Dendritic cell treated with granulocyte-macrophage colony-stimulating factor and Interleukin-4, amounts not matched to agents 40 ng/mL and 50 ng/mL, for 4 days (primary cell): ENCODE measurements around the gene LENEP.

ENCODE experiments used
- H3K27ac Mint-ChIP-seq: one replicate; pipeline ENCODE4 v1.8.0; 2022; ENCODE audit warnings: mild to moderate bottlenecking, mixed read lengths
- H3K27me3 Mint-ChIP-seq: one replicate; pipeline ENCODE4 v1.8.0; 2022; ENCODE audit warnings: mild to moderate bottlenecking, mixed read lengths
- H3K36me3 Mint-ChIP-seq: one replicate; pipeline ENCODE4 v1.8.0; 2022; ENCODE audit warnings: low read depth, mixed read lengths
- H3K4me1 Mint-ChIP-seq: one replicate; pipeline ENCODE4 v1.8.0; 2022; ENCODE audit warnings: low read depth, mixed read lengths
- H3K4me3 Mint-ChIP-seq: one replicate; pipeline ENCODE4 v1.8.0; 2022; ENCODE audit warnings: mild to moderate bottlenecking, moderate library complexity, mixed read lengths
- H3K9me3 Mint-ChIP-seq: one replicate; pipeline ENCODE4 v1.8.0; 2022; ENCODE audit warnings: mixed read lengths
- intact Hi-C: fragments of 100-400 bp; cut with micrococcal nuclease; formaldehyde crosslinking; loops from one replicate; pipeline ENCODE4 v1.15.0; 2022

Gene LENEP

DNA sequence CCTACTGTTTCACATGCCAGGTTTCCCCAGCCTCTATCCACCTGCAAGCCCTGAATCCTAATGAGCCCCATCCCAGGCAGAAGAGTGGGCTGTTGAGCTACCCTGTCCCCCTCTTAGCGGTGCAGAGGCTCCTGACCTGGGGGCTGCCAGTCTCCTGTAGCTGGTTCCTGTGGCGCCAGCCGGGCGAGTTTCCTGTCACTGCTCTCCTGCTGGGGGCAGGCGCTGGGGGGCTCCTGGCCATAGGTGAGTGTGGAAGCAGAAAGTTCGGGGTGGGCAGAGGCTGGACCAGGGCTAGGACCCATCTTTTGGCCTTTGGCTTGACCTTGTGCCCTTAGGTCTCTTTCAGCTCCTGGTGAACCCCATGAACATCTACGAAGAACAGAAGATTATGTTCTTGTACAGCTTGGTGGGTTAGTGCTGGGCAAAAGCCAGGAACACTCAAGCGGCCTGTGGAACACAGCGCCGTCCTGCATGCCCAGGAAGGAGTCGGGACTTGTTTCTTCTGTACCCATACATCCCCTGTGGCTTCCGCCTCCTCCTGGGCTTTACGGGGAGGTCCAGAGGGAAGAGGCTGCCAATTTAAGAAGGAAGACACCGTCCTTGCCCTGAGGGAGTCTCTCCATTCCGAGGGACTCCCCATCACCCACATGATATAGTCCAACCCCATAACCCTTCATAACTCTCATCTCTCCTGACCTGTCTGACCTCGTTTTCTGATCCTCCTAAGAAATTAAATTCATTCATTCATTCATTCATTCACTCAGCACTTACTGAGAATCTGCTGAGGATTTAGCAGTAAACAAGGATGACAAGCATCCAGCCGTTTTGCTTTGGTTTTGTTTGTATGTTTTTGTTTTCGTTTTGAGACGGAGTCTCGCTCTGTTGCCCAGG lies 41.2 kb downstream of the LENEP start:
- H3K27ac Mint-ChIP-seq = no peak overlapping the region
- no peaks in the 10 kb centered on the region for H3K36me3 Mint-ChIP-seq
- no peak overlapping the region for H3K4me3 Mint-ChIP-seq
- H3K27me3 Mint-ChIP-seq = peaks cover 42% of the 10 kb centered on the region
- peaks cover 38% of the 10 kb centered on the region for H3K4me1 Mint-ChIP-seq
- intact Hi-C loops = no loop called here
- H3K9me3 Mint-ChIP-seq = no peaks in the 10 kb centered on the region

DNA sequence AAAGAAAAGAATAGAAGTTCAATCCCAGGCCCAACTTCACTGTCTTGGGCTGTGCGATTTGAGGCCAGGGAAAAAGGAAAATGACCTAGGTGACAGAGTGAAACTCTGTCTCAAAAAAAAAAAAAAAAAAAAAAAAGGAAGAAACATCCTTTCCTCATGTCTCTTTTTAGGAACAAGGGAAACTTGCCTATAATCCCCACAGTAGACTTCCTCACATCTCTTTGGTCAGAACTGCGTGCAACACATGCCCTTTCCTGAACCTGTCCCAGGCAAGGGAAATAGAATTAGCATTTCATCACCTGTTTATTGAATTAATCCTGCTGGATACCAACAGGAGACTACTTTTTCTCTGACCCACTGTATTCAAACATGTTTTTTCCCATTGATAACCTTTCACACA lies 42.5 kb downstream of the LENEP start:
- H3K27ac Mint-ChIP-seq = no peak overlapping the region
- peaks cover 35% of the 10 kb centered on the region for H3K4me1 Mint-ChIP-seq
- no peak overlapping the region for H3K4me3 Mint-ChIP-seq
- no peaks in the 10 kb centered on the region for H3K36me3 Mint-ChIP-seq
- intact Hi-C loops = no loop called here
- H3K9me3 Mint-ChIP-seq = no peaks in the 10 kb centered on the region
- peaks cover 44% of the 10 kb centered on the region for H3K27me3 Mint-ChIP-seq

DNA sequence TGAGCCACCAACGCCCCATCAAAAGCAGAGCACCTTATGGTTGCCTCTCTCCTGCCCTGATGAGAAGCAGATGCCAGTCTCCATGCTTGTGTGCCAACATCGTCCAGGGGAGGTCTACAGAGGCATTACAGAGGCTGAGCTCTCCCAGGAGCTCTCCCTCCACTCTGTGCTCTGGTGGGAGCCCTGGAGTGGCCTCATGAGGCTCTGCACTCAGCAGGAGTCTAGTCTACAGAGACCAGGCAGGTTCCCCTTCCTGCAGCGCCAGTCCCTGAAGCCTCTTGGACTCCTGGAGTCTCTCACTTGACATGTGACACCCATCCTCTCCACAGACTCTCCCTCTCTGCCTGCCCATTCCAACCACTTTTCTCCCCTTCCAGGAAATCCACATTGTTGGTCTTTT lies 43.7 kb downstream of the LENEP start:
- no peak overlapping the region for H3K27ac Mint-ChIP-seq
- H3K4me1 Mint-ChIP-seq = peaks cover 35% of the 10 kb centered on the region
- no peaks in the 10 kb centered on the region for H3K36me3 Mint-ChIP-seq
- intact Hi-C loops = no loop called here
- peaks cover 46% of the 10 kb centered on the region for H3K27me3 Mint-ChIP-seq
- H3K9me3 Mint-ChIP-seq = no peaks in the 10 kb centered on the region
- H3K4me3 Mint-ChIP-seq = no peak overlapping the region

DNA sequence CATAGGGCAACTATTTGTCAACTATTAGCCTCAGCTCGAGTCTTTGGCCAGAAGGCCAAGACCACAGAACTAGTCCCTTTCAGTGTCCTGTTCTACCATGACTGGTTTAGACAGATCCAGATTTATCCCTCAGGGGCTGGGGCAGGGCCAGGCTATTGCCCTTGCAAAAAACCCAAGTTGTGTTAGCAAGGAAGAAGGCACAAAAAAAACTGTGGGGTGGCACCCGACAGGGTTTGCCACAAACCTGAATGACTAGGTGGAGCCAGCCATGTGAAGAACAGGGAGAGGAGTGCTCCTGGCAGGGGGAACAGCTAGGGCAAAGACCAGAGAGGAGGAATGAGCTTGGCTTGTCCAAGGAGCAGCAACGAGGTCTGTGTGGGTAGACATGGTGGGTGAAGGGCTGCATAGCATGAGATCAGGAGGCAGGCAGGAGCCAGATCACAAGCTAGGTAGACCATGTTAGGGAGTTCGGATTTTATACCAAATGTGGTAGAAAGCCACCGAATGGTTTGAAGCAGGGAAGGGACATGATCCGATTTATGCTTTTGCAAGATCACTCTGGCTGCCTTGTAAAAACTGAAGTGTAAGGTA lies 44.6 kb downstream of the LENEP start:
- Mint-ChIP-seq H3K9me3 (no peaks in the 10 kb centered on the region), H3K36me3 (no peaks in the 10 kb centered on the region), H3K4me3 (no peak overlapping the region), H3K4me1 (peaks cover 35% of the 10 kb centered on the region), H3K27me3 (peaks cover 51% of the 10 kb centered on the region), H3K27ac (no peak overlapping the region)
- intact Hi-C loops = no loop called here

DNA sequence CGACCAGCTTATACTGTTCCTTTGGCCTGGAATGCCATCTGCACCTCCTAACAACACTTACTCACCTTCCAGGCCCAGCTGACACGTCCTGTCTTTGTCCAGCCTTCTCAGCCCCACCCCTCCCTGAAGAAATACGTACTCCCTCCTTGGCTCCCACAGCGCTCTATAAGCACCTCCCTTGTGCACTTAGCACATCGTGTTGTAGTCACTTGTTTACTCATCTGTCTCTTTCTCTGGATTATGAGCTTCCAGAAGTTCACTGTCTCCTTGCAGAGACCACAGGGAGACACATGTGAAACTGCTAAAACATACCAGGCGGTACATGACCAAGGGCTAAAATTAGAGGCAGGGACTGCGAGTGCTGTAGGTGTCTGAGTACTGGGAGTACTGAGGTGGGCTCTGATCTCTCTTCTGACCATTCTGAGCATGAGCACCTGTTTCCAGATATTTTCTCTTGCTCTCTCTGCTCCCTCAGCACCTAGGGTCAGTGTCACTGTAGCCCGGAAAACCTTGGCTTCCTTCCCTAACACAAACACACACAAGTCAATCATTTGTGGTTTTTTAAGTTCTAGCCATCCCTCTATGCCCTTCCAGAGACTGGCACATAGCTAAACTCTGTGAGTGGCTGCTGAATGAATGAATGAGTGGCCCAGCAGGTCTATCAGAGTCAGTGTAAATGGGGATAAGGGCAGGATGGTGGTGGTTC lies 45.4 kb downstream of the LENEP start:
- no peaks in the 10 kb centered on the region for H3K36me3 Mint-ChIP-seq
- intact Hi-C loops = no loop called here
- H3K9me3 Mint-ChIP-seq = no peaks in the 10 kb centered on the region
- H3K27ac Mint-ChIP-seq = no peak overlapping the region
- H3K4me1 Mint-ChIP-seq = peaks cover 35% of the 10 kb centered on the region
- no peak overlapping the region for H3K4me3 Mint-ChIP-seq
- peaks cover 53% of the 10 kb centered on the region for H3K27me3 Mint-ChIP-seq

DNA sequence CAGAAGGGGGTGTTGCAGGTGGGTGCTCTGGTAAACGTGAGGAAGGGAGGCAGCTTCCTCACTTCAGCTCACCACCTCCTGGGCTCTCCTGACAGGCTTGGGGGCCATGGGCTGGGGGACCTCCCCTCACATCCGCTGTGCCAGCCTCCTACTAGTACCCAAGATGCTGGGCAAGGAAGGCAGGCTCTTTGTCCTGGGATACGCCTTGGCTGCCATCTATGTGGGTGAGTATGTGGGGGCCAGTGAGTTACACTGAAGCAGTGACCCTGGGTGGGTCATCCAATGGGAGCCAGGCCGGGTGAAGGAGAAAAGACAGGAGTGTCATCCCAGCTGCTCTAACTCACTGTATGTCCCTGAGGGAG lies 45.9 kb downstream of the LENEP start:
- intact Hi-C loops = no loop called here
- Mint-ChIP-seq H3K9me3 (no peaks in the 10 kb centered on the region), H3K4me1 (peaks cover 36% of the 10 kb centered on the region), H3K27me3 (peaks cover 48% of the 10 kb centered on the region), H3K4me3 (no peak overlapping the region), H3K27ac (no peak overlapping the region), H3K36me3 (no peaks in the 10 kb centered on the region)

DNA sequence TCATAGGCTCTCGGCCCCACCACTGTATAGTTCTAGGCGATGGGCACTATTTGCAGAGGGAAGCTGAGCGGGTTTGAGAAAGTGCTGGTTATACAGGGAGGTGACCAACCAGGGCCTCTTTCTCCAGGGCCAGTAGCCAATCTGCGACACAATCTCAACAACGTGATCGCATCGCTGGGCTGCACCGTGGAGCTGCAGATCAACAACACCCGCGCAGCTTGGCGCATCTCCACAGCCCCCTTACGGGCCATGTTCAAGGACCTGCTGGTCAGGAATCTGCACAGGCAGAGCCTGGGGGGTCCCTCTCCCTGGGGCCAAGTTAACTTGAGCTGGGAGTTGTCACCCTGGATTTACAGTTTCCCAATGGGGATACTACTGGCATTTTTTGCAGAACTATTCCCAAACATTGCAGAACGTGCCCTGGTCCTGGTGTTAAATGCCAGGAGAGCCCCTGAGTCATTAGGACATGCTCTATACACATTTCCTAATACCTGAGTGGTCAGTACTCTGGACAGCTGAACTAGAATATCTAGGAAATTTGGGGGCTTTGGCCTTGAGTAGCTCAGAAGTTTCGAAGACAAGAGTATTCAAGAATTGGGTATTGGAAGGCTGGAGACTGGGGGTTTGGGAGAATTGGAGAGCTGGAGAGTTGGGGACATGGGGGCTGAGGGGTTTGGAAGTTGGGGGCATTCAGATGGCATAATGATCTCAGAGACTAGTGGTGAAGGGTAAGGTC lies 47.1 kb downstream of the LENEP start:
- no peaks in the 10 kb centered on the region for H3K9me3 Mint-ChIP-seq
- H3K4me3 Mint-ChIP-seq = no peak overlapping the region
- intact Hi-C loops = no loop called here
- no peaks in the 10 kb centered on the region for H3K36me3 Mint-ChIP-seq
- peaks cover 39% of the 10 kb centered on the region for H3K27me3 Mint-ChIP-seq
- H3K27ac Mint-ChIP-seq = no peak overlapping the region
- H3K4me1 Mint-ChIP-seq = peaks cover 47% of the 10 kb centered on the region

DNA sequence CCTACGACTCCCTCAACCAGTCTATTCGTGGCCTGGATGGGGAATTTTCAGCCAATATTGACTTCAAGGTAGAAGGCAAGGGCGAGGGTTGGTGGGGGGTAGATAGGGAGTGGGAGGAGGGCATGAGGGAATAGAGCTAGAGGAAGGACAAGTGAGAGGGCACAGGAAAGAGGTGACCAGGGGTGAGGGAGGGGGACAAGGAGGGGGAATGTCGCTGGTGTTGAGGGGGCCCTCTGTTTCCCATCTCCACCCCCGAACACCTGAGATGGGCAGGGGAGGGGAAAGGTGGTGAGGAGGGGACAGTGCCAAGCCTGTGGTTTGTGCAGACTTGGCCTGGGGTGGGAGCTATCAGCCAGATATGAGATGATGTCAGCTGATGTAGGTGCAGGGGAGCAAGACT lies 49.4 kb downstream of the LENEP start:
- intact Hi-C loops = no loop called here
- H3K4me1 Mint-ChIP-seq = peaks cover 32% of the 10 kb centered on the region
- H3K4me3 Mint-ChIP-seq = no peak overlapping the region

DNA sequence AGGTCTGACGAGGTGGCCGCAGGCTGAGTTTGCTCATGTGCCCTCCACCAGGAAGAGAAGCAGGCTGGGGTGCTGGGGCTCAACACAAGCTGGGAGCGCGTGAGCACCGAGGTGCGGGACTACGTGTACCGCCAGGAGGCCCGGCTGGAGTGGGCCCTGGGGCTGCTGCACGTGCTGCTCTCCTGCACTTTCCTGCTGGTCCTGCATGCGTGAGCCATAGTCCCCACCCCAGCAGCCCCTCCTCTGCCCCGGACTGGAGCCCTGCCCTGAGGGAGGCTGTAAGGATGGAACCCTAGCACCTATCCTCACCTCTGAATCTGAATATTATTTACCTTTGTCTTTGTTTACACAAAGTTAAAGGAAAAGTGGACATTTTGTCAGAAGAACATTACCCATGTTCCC lies 49.9 kb downstream of the LENEP start:
- H3K9me3 Mint-ChIP-seq = no peaks in the 10 kb centered on the region
- no peak overlapping the region for H3K4me3 Mint-ChIP-seq
- H3K27ac Mint-ChIP-seq = peak overlapping the region; percentile 6
- no peaks in the 10 kb centered on the region for H3K36me3 Mint-ChIP-seq
- intact Hi-C loops = no loop called here
- peaks cover 31% of the 10 kb centered on the region for H3K4me1 Mint-ChIP-seq
- H3K27me3 Mint-ChIP-seq = peaks cover 33% of the 10 kb centered on the region

More for the DNA sequence above, 49.4 kb downstream of the LENEP start:
- H3K27me3 Mint-ChIP-seq = peaks cover 37% of the 10 kb centered on the region
- H3K27ac Mint-ChIP-seq = no peak overlapping the region
- no peaks in the 10 kb centered on the region for H3K9me3 Mint-ChIP-seq
- no peaks in the 10 kb centered on the region for H3K36me3 Mint-ChIP-seq

DNA sequence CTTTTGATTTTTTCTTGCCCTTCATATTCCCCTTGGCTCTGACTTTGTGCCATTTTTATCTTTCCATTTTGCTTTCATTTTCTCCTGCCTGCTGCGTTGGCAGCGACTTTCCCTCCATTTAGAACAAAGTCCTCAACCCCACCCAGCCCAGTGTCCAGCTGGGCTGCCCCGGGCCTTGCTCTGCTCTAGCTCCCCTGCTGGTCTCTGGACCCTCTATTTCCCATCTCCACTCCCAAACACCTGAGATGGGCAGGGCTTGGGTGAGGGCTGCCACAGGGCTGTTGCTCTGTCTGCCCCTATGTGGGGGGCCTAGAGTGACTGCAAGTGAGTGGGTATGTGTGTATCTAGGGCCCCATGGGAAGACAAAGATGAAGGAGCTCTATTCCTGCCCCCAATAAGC lies 50.4 kb downstream of the LENEP start:
- peaks cover 26% of the 10 kb centered on the region for H3K4me1 Mint-ChIP-seq
- no peaks in the 10 kb centered on the region for H3K36me3 Mint-ChIP-seq
- peaks cover 29% of the 10 kb centered on the region for H3K27me3 Mint-ChIP-seq
- peak overlapping the region; percentile 6 for H3K27ac Mint-ChIP-seq
- H3K4me3 Mint-ChIP-seq = no peak overlapping the region
- no peaks in the 10 kb centered on the region for H3K9me3 Mint-ChIP-seq
- intact Hi-C loops = no loop called here
